Tibial artery (tissue), 4 donors: Measurements from ENCODE around the gene KRT9.

Experiments
- DNase-seq, 2 donors: peaks; one replicate each; pipeline ENCODE4 v3.0.0-alpha.2; 2019
- H3K27ac ChIP-seq, 2 donors: fragments of 200-600 bp; sonication (generic) in 1 of 2; 1 replicate in 1 of 2; 2 replicates in 1 of 2; pipeline ENCODE4 v1.5.1; 2018 to 2019; ENCODE audit warnings: mild to moderate bottlenecking in 1 of 2
- H3K27me3 ChIP-seq, 2 donors: fragments of 200-600 bp; sonication (generic) in 1 of 2; one replicate each; pipeline versions ENCODE4 v1.5.1 to v1.6.0; 2016 to 2019
- H3K36me3 ChIP-seq, 3 donors: fragments of 200-600 bp; sonication (generic) in 2 of 3; one replicate each; pipeline ENCODE4 v1.5.1; 2016 to 2019; ENCODE audit warnings: mild to moderate bottlenecking in 2 of 3
- H3K4me1 ChIP-seq, 4 donors: fragments of 200-600 bp; sonication (generic) in 2 of 4; 1 replicate in 3 of 4; 2 replicates in 1 of 4; pipeline ENCODE4 v1.5.1; 2016 to 2019
- H3K4me3 ChIP-seq, 2 donors: fragments of 200-600 bp; sonication (generic) in 1 of 2; 1 replicate in 1 of 2; 2 replicates in 1 of 2; pipeline ENCODE4 v1.5.1; 2018 to 2019; ENCODE audit warnings: mild to moderate bottlenecking in 2 of 2
- H3K9me3 ChIP-seq, 3 donors: fragments of 200-600 bp; sonication (generic) in 1 of 3; one replicate each; pipeline ENCODE4 v1.5.1; 2016 to 2019
- intact Hi-C: fragments of 100-400 bp; cut with DNase I; formaldehyde crosslinking; loops from one replicate; pipeline ENCODE4 v1.15.0; 2023; ENCODE audit warnings: low total_unique reads
- TF ChIP-seq, protein P1 (sequence below), 2 experiments: fragments of 200-600 bp in 1 of 2; fragments of 450-650 bp in 1 of 2; IDR thresholded peaks; one replicate each; pipeline ENCODE4 v1.5.1; 2017 to 2019; ENCODE audit warnings: antibody characterized with exemption in 2 of 2, mild to moderate bottlenecking in 1 of 2, moderate library complexity in 1 of 2

Gene KRT9

DNA sequence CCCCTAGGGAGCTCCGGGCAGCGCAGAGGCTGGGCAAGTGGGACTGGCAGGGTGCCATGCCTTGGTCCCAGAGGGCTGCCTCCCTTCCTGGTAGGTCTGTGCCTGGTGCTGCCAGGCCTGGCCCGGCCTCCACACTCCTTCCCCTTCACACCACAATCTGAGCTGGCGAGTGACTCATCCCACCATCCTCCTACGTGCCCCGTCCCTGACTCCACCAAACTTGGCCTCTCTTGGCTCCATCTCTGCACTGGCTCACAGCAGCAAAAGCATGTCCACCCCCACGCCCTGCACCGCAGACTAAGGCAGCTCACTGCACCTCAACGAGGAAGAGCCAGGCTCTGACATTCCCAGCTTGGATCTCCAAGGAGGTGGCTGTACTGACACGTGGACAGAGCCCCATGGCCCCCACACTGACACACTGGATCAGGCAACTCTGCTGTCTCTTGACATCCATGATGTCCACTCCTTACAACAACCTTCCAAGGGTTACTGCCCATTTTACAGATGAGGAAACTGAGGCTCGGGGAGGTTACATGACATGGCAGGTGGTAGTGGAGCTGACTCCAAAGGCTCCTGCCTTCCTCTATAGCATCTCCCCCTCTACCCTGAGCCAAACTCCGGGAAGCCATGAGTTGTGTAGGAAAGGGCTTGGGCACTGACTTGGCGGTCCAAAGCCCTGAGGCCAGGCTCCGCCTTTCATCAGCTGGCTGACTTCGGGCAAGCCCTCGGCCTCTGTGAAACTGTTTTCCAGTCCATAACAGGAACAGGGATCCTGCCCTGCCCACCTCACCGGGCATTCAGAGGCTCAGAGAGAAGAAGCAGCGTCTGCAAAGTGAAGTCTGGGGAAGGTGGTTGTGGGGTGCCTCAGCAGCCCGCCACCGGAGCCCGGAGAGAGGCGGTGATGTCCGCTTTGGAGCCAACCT is 23.7 kb downstream of the KRT9 start:
- Histone ChIP-seq H3K9me3 (no peaks in the 10 kb centered on the region), H3K27me3 (no peaks in the 10 kb centered on the region), H3K36me3 (no peaks in the 10 kb centered on the region), H3K4me3 (peak overlapping the region; percentile 4 to 23), H3K4me1 (peaks cover 0 to 28% (median 25%) of the 10 kb centered on the region in 4 donors), H3K27ac (peak overlapping the region; percentile 61 to 62)
- TF ChIP-seq, protein P1, sequence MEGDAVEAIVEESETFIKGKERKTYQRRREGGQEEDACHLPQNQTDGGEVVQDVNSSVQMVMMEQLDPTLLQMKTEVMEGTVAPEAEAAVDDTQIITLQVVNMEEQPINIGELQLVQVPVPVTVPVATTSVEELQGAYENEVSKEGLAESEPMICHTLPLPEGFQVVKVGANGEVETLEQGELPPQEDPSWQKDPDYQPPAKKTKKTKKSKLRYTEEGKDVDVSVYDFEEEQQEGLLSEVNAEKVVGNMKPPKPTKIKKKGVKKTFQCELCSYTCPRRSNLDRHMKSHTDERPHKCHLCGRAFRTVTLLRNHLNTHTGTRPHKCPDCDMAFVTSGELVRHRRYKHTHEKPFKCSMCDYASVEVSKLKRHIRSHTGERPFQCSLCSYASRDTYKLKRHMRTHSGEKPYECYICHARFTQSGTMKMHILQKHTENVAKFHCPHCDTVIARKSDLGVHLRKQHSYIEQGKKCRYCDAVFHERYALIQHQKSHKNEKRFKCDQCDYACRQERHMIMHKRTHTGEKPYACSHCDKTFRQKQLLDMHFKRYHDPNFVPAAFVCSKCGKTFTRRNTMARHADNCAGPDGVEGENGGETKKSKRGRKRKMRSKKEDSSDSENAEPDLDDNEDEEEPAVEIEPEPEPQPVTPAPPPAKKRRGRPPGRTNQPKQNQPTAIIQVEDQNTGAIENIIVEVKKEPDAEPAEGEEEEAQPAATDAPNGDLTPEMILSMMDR (IDR thresholded peaks at IDR 0.05) = no peak
- intact Hi-C loops = loop anchor here (5.0 kb wide), 2 partner anchors 99 to 114 kb away; no protein-coding TSS in a partner anchor
- DNase-seq = peak; percentile 64 to 94

DNA sequence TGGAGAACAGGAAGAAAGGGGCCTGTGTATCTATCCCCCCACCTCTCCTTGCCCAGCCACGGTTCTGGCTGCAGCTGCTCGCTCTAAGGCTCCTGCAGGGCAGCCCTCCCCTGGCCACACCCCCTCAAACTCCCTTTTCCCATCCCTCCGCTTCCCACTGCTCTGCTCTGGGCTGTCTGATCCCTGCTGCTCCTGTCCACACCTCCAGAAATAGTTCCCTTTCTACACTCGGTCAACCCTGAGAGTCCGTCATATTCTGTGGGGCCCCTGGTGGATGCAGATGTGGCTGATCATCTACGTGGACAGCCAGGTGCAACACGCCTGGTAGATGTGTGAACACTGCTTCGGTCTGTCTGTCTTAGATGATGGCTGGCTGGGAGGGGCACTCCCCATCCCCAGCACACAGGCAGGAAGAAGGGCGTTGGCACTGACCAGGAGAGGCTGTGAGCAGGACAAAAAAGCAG is 24.4 kb downstream of the KRT9 start:
- Histone ChIP-seq H3K36me3 (no peaks in the 10 kb centered on the region), H3K27me3 (no peaks in the 10 kb centered on the region), H3K27ac (peak overlapping the region; percentile 61 to 62), H3K4me1 (peaks cover 0 to 28% (median 25%) of the 10 kb centered on the region in 4 donors), H3K4me3 (no peak overlapping the region), H3K9me3 (no peaks in the 10 kb centered on the region)
- TF ChIP-seq, protein P1 (IDR thresholded peaks at IDR 0.05) = no peak
- DNase-seq = no peak
- intact Hi-C loops = loop anchor here (5.0 kb wide), 2 partner anchors 100 to 115 kb away; no protein-coding TSS in a partner anchor

DNA sequence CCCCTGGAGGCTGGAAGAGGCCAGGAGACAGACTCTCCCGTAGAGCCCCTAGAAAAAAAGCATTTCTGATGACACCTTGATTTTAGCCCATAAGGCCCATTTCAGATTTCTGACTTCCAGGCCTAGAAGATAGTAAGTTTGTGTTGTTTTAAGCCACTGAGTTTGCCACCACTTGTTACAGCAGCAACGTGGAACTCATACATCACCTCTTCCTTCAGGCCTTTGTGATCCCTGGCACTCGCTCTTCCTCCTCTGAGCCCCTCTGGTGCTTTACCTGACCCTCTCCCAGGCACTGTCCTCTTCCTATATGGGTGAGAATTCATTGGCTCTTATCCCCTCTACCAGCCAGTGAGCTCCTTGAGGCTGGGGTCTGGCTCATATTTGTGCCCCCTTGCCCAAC is 25.0 kb downstream of the KRT9 start:
- no peak overlapping the region for H3K4me3 ChIP-seq
- peaks cover 0 to 28% (median 25%) of the 10 kb centered on the region in 4 donors for H3K4me1 ChIP-seq
- TF ChIP-seq, protein P1 (IDR thresholded peaks at IDR 0.05) = no peak
- peak overlapping the region in 1 of 2 donors; percentile 62 for H3K27ac ChIP-seq
- intact Hi-C loops = loop anchor here (5.0 kb wide), 2 partner anchors 100 to 115 kb away; no protein-coding TSS in a partner anchor
- no peaks in the 10 kb centered on the region for H3K36me3 ChIP-seq
- DNase-seq = no peak
- no peaks in the 10 kb centered on the region for H3K27me3 ChIP-seq
- H3K9me3 ChIP-seq = no peaks in the 10 kb centered on the region

DNA sequence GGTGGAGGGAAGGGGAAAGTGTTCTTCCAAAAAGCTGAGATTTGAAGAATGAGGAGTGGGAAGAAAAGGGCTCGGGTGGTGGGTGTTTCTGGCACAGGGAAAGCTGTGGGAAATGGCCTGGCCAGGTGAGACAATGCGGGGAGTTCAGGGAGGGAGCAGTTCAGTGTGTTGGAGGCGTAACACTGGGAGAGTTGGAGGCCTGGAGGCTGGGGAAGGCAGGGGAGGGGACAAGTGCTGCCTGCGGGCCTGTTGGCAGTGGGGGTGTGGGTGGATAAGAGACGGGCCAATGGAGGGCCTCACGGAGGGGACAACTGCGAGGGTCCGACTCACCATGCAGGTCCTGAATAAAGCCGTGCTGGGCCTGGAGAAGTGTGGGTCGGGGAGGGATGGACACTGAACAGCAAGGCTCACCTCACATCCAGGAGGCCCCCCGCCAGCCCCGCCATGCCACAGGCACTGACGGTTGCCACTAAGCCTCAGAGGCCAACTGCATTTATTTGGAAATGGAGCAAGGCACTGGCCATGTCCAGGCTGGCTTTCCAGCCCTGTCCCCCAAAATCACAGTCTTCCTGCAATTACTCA is 25.9 kb downstream of the KRT9 start:
- Histone ChIP-seq H3K36me3 (no peaks in the 10 kb centered on the region), H3K27me3 (no peaks in the 10 kb centered on the region), H3K9me3 (no peaks in the 10 kb centered on the region), H3K27ac (no peak overlapping the region), H3K4me1 (peaks cover 0 to 28% (median 25%) of the 10 kb centered on the region in 4 donors), H3K4me3 (no peak overlapping the region)
- intact Hi-C loops = loop anchor here (5.0 kb wide), 2 partner anchors 101 to 116 kb away; no protein-coding TSS in a partner anchor
- TF ChIP-seq, protein P1 (IDR thresholded peaks at IDR 0.05) = no peak
- DNase-seq = no peak

DNA sequence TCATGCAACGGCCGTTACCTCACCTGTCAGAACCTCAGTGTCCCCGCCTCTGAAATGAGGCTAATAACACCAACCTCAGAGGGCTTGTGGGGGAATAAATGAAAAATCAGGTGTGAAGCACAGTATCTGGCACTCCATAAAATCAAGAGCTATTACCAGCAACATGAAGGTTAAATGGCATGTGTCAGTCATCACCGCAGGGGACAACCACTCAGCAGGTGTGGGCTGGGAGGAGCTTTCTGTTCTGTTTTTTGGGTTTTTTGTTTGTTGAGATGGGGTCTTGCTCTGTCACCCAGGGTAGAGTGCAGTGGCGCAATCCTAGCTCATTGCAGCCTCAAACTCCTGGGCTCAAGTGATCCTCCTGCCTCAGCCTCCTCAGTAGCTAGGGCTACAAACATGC is 26.9 kb downstream of the KRT9 start:
- intact Hi-C loops = loop anchor here (5.0 kb wide), 2 partner anchors 102 to 117 kb away; no protein-coding TSS in a partner anchor
- Histone ChIP-seq H3K4me1 (peaks cover 0 to 28% (median 25%) of the 10 kb centered on the region in 4 donors), H3K27ac (no peak overlapping the region), H3K27me3 (no peaks in the 10 kb centered on the region), H3K36me3 (no peaks in the 10 kb centered on the region), H3K9me3 (no peaks in the 10 kb centered on the region), H3K4me3 (no peak overlapping the region)
- no peak for DNase-seq
- TF ChIP-seq, protein P1 (IDR thresholded peaks at IDR 0.05) = no peak
